CD14-positive monocyte (primary cell): ENCODE data around the gene MRPS23. TPM values are rescaled to one million over a fixed set of nuclear protein-coding genes. Genes with fewer than 3 reads are reported as not detected.

Source experiments
- DNase-seq, 3 donors: peaks; one replicate each; pipeline ENCODE4 v3.0.0-alpha.2; 2011 to 2022
- H2AFZ ChIP-seq: 2 replicates; pipeline ENCODE4 v1.6.0; 2012; ENCODE audit warnings: mild to moderate bottlenecking, low read depth, low read length, inconsistent platforms; ENCODE audit not compliant: insufficient read depth, poor library complexity, severe bottlenecking
- H3K27ac ChIP-seq, 2 donors: 1 replicate in 1 of 2; 2 replicates in 1 of 2; pipeline ENCODE4 v1.5.1; 2012 to 2013; ENCODE audit warnings: low read length in 2 of 2, control low read depth in 1 of 2, inconsistent platforms in 1 of 2, low read depth in 1 of 2, mild to moderate bottlenecking in 1 of 2
- H3K27me3 ChIP-seq, 2 donors: one replicate each; pipeline versions ENCODE4 v1.6.0 to v1.6.1; 2011 to 2013; ENCODE audit warnings: low read length in 2 of 2; ENCODE audit not compliant: control insufficient read depth in 2 of 2, insufficient read depth in 2 of 2
- H3K36me3 ChIP-seq, 2 donors: replicated peaks in 1 of 2; 1 replicate in 1 of 2; 2 replicates in 1 of 2; pipeline versions ENCODE4 v1.5.1 to v1.6.1; 2012 to 2013; ENCODE audit warnings: low read length in 2 of 2, control low read depth in 1 of 2, inconsistent platforms in 1 of 2, mild to moderate bottlenecking in 1 of 2; ENCODE audit not compliant: insufficient read depth in 2 of 2, control insufficient read depth in 1 of 2
- H3K4me1 ChIP-seq, 2 donors: 1 replicate in 1 of 2; 2 replicates in 1 of 2; pipeline versions ENCODE4 v1.5.1 to v1.6.1; 2012 to 2013; ENCODE audit warnings: low read length in 2 of 2, control low read depth in 1 of 2, inconsistent platforms in 1 of 2, mild to moderate bottlenecking in 1 of 2, moderate library complexity in 1 of 2; ENCODE audit not compliant: insufficient read depth in 2 of 2, control insufficient read depth in 1 of 2
- H3K4me2 ChIP-seq: replicated peaks from 2 replicates; pipeline ENCODE3; 2012; ENCODE audit warnings: low read length, moderate library complexity, mild to moderate bottlenecking; ENCODE audit not compliant: poor library complexity, severe bottlenecking; ENCODE audit errors: extremely low read depth
- H3K4me3 ChIP-seq, 3 experiments: fragments of 200-600 bp in 1 of 3; sonication (generic) in 1 of 3; replicated peaks in 1 of 3; 1 replicate in 2 of 3; 2 replicates in 1 of 3; pipeline ENCODE4 v1.5.1; 2011 to 2013; ENCODE audit warnings: low read length in 3 of 3, mild to moderate bottlenecking in 3 of 3, control low read depth in 2 of 3, low read depth in 2 of 3, inconsistent platforms in 1 of 3, moderate library complexity in 1 of 3
- H3K79me2 ChIP-seq: 2 replicates; pipeline ENCODE4 v1.6.0; 2012; ENCODE audit warnings: mild to moderate bottlenecking, control low read depth, inconsistent platforms, low read length, moderate library complexity; ENCODE audit not compliant: insufficient read depth
- H3K9ac ChIP-seq: 2 replicates; pipeline ENCODE4 v1.6.0; 2017; ENCODE audit warnings: low read length, mild to moderate bottlenecking; ENCODE audit not compliant: insufficient read depth, poor library complexity, severe bottlenecking
- H3K9me3 ChIP-seq, 2 donors: replicated peaks in 1 of 2; 1 replicate in 1 of 2; 2 replicates in 1 of 2; pipeline versions ENCODE4 v1.5.1 to v1.6.1; 2012 to 2013; ENCODE audit warnings: low read length in 2 of 2, control low read depth in 1 of 2; ENCODE audit not compliant: control insufficient read depth in 1 of 2, insufficient read depth in 1 of 2
- H4K20me1 ChIP-seq: 2 replicates; pipeline ENCODE4 v1.6.0; 2012; ENCODE audit warnings: mild to moderate bottlenecking, low read length, control low read depth, moderate library complexity; ENCODE audit not compliant: insufficient read depth
- H3K27ac Mint-ChIP-seq, 7 donors: one replicate each; pipeline ENCODE4 v1.8.0; 2020; ENCODE audit warnings: mild to moderate bottlenecking in 7 of 7, mixed read lengths in 7 of 7, moderate library complexity in 6 of 7, inconsistent platforms in 2 of 7
- H3K27me3 Mint-ChIP-seq, 3 donors: one replicate each; pipeline ENCODE4 v1.8.0; 2021 to 2022; ENCODE audit warnings: low read depth in 3 of 3, mild to moderate bottlenecking in 3 of 3, mixed read lengths in 3 of 3, moderate library complexity in 3 of 3, inconsistent platforms in 1 of 3
- H3K36me3 Mint-ChIP-seq, 2 donors: one replicate each; pipeline ENCODE4 v1.8.0; 2020; ENCODE audit warnings: mixed read lengths in 2 of 2, inconsistent platforms in 1 of 2, mild to moderate bottlenecking in 1 of 2
- H3K4me1 Mint-ChIP-seq: one replicate; pipeline ENCODE4 v1.8.0; 2020; ENCODE audit warnings: mild to moderate bottlenecking, mixed read lengths
- H3K4me3 Mint-ChIP-seq, 2 donors: one replicate each; pipeline ENCODE4 v1.8.0; 2020; ENCODE audit warnings: mild to moderate bottlenecking in 2 of 2, mixed read lengths in 2 of 2, moderate library complexity in 1 of 2
- H3K9me3 Mint-ChIP-seq, 7 donors: one replicate each; pipeline ENCODE4 v1.8.0; 2020 to 2022; ENCODE audit warnings: mixed read lengths in 7 of 7, mild to moderate bottlenecking in 6 of 7, moderate library complexity in 6 of 7, inconsistent platforms in 2 of 7
- WGBS: methylation state at CpG from one replicate; pipeline ENCODE4 v1.1.5; 2013; ENCODE audit warnings: missing lambda C conversion rate; ENCODE audit not compliant: insufficient coverage; 5-methylcytosine and 5-hydroxymethylcytosine counted together
- intact Hi-C, 2 donors: fragments of 100-400 bp; cut with micrococcal nuclease; formaldehyde crosslinking; loops; one replicate each; pipeline versions ENCODE4 v1.15.0 to v1.15.1; 2023
- polyA plus RNA-seq, 3 donors: library from polyadenylated mRNA; depleted of rRNA in 1 of 3; unstranded in 2 of 3; stranded (reverse) in 1 of 3; fragments of 300-500 nt in 2 of 3; fragments of >200 nt in 1 of 3; fragmentation: Illumina TruSeq in 2 of 3; gene quantifications; 1 replicate in 2 of 3; 2 replicates in 1 of 3; pipeline ENCODE4 v1.2.3, GENCODE V29; 2012 to 2021
- TF ChIP-seq, protein P1 (sequence below): fragments of 200-600 bp; IDR thresholded peaks from one replicate; pipeline ENCODE4 v1.8.0; 2022; ENCODE audit warnings: antibody characterized with exemption, mild to moderate bottlenecking

The MRPS23 gene
- polyA plus RNA-seq, 3 donors = 14.5 to 40.6 (median 32.7) TPM

DNA sequence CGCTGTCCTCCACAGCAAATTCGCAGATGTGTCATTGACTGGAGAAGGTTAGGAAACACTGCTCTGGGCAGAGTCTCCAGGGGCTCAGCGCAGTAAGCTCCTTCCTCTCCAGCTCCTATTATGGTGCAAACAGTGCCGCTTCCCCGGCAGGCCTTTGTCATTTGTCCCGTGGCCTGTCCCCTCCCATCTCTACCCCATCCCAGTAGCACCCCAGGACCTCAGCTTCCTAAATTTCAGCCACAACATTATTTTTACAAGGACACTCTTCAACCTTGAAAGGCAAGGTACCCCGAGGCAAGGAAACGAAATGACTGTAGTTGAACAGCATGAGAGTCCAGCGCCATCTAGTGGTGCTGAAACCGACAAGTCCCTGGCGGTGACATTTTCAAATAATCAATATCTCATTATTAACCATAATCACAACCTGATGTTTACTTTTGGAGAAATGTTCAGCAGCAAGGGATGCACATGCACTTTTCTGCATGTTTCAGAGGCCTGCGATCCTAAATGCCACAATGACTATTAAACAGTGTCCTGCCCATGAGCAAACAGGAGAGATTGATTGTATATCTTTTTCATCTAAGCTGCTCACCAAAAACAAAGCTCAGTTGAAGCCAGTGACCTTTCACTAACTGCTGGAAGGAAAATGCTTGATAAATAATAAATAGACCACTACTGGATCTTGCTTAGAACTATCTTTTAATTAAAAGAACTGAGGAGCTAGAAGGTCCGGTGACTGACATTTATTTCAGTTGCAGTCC lies 16.5 kb downstream of the MRPS23 start:
- Histone ChIP-seq H3K79me2 (no peaks in the 10 kb centered on the region), H3K4me1 (peaks cover 14 to 20% of the 10 kb centered on the region in 2 donors), H3K36me3 (peaks cover 0 to 14% of the 10 kb centered on the region in 2 donors), H2AFZ (peak overlapping the region; percentile 84), H3K27me3 (no peaks in the 10 kb centered on the region), H3K9me3 (peaks cover 0 to 4% of the 10 kb centered on the region in 2 donors), H3K27ac (peak overlapping the region; percentile 26 to 72), H3K9ac (peak overlapping the region; percentile 48), H4K20me1 (no peaks in the 10 kb centered on the region), H3K4me2 (peak overlapping the region; percentile 78), H3K4me3 (peak overlapping the region; percentile 29 to 78 (median 69))
- Mint-ChIP-seq H3K4me1 (peaks cover 3% of the 10 kb centered on the region), H3K27me3 (peaks cover 0 to 10% (median 2%) of the 10 kb centered on the region in 3 donors), H3K4me3 (no peak overlapping the region), H3K36me3 (peaks cover 7 to 12% of the 10 kb centered on the region in 2 donors), H3K27ac (no peak overlapping the region), H3K9me3 (no peaks in the 10 kb centered on the region)
- WGBS = 11% methylated on average over 9 of the region's 13 CpGs
- TF ChIP-seq, protein P1, sequence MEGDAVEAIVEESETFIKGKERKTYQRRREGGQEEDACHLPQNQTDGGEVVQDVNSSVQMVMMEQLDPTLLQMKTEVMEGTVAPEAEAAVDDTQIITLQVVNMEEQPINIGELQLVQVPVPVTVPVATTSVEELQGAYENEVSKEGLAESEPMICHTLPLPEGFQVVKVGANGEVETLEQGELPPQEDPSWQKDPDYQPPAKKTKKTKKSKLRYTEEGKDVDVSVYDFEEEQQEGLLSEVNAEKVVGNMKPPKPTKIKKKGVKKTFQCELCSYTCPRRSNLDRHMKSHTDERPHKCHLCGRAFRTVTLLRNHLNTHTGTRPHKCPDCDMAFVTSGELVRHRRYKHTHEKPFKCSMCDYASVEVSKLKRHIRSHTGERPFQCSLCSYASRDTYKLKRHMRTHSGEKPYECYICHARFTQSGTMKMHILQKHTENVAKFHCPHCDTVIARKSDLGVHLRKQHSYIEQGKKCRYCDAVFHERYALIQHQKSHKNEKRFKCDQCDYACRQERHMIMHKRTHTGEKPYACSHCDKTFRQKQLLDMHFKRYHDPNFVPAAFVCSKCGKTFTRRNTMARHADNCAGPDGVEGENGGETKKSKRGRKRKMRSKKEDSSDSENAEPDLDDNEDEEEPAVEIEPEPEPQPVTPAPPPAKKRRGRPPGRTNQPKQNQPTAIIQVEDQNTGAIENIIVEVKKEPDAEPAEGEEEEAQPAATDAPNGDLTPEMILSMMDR = peak; percentile 97
- DNase-seq = peak; percentile 66 to 80 (median 78)
- intact Hi-C loops = loop anchor here in 1 of 2 donors (10.0 kb wide), 1 partner anchor 281 kb away; no protein-coding TSS in a partner anchor

DNA sequence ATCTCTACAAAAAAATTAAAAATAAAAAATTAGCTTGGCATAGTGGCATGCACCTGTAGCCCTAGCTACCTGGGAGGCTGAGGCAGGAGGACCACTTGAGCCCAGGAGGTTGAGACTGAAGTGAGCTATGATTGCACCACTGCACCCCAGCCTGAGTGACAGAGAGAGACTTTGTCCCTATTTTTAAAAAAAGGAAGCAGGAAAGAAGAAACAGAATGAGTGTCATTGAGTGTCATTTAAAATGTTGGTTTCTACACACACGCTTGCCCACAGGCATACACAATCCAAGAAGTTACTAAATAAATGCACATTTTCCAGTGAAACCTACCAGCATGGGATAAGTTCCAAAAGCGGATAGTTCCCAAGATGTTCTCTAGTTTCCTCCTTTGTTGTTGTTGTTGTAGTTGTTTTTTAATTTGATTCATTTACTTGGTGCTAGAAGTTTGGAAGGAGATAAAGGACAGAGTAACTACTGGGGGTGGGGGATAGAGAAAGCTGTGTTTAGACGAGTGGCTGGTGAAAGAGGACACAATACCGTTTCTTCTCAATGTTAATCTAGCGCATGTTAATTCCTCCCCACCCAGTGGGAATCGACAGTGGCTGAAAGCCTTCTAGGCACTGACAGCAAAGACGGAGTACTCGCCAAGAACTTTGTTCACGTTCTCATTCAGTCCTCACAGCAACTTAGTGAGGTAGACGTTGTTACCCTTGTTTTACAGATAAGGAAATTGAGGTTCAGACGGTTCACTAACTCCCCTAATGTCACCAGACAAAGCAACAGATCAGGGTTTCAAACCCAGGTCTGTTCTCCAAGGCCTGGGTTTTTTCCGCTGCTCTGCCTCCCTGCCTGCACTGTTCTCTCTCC lies 17.3 kb downstream of the MRPS23 start:
- peak; percentile 38 to 59 (median 46) for DNase-seq
- H3K9me3 ChIP-seq = peaks cover 0 to 4% of the 10 kb centered on the region in 2 donors
- H3K4me2 ChIP-seq = peak overlapping the region; percentile 78
- Mint-ChIP-seq H3K9me3 (no peaks in the 10 kb centered on the region), H3K27me3 (peaks cover 0 to 10% (median 2%) of the 10 kb centered on the region in 3 donors), H3K4me1 (peaks cover 3% of the 10 kb centered on the region), H3K36me3 (peaks cover 6% of the 10 kb centered on the region in 2 donors), H3K27ac (no peak overlapping the region), H3K4me3 (no peak overlapping the region)
- H2AFZ ChIP-seq = peak overlapping the region; percentile 84
- H3K27me3 ChIP-seq = no peaks in the 10 kb centered on the region
- no CpG with 5 or more reads among the region's 12 CpGs for WGBS
- H3K9ac ChIP-seq = peak overlapping the region; percentile 48
- H3K36me3 ChIP-seq = peaks cover 0 to 8% of the 10 kb centered on the region in 2 donors
- TF ChIP-seq, protein P1 = no peak
- peak overlapping the region; percentile 29 to 78 (median 69) for H3K4me3 ChIP-seq
- peak overlapping the region; percentile 33 to 72 for H3K27ac ChIP-seq
- peaks cover 14 to 20% of the 10 kb centered on the region in 2 donors for H3K4me1 ChIP-seq
- no peaks in the 10 kb centered on the region for H3K79me2 ChIP-seq
- H4K20me1 ChIP-seq = no peaks in the 10 kb centered on the region
- intact Hi-C loops = loop anchor here in 1 of 2 donors (10.0 kb wide), 1 partner anchor 282 kb away; no protein-coding TSS in a partner anchor
